Activated CD8-positive, alpha-beta memory T cell treated with anti-CD3 and anti-CD28 coated beads, Interleukin-2, amount 50 U/mL, for 24 hours (primary cell): ENCODE measurements around the gene PIN4.
"Not testable (repeated sequence)": the region's sequence is repeated elsewhere in the genome, so short reads cannot be mapped to it uniquely, and the experiment has no call there.

Experiments
- DNase-seq: peaks from one replicate; pipeline ENCODE4 v3.0.0-alpha.2; 2020; ENCODE audit errors: extremely low read depth

PIN4 gene

DNA sequence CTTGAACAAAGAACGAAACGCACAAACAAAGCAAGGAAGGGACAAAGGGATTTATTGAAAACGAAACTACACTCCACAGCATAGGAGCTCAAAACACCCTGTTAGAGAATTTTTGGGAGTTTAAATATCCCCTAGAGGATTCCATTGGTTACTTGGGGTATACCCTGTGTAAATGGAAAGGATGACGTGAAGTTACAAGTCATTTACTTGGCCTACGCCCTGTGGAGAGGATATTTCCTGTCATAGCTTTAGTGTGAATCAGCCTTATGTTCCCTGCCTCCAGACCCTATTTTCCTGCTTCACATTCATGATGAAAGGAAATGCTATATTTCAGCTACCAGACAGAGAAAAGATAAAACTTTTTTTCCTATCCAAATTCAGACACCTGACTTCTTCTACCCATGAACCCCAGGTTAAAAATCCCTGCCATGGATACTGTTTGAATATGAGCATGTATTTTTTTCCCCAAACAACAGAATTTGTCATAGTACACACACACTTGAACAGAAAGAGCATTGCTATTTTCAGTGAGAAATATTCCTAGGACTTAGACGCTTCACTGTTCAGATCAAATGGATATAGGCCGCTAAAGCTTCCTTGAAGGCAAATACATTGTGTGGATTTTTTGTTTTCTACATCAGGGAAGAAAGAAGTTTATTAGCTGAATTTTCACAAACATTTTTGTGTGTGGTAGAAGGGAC lies 20.4 kb downstream of the PIN4 start:
- DNase-seq: no peak

DNA sequence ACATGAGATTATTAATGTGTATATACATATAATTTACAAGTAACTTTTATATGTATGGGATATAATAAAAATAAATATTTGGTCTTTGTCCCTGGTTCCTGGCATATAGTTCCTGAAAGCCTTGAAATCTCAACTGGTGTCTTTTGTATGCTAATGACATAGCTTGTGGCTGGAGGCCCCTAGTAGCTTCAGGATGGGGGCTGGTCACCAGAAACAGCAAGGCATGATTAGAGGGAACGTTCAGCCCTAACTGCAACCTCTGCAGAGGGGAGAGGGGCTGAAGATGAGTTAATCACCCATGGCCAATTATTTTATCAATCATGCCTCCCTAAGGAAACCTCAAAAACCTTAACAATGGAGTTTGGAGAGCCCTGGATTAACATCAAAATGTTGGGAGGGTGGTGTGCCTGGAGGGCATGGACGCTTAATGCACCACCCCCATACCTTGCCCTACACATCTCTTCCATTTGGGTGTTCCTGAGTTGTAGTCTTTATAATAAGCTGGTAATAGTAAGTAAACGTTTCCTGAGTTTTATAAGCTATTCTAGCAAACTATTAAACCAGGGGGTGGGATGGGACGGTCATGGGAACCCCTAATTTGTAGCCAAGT lies 21.3 kb downstream of the PIN4 start:
- no peak for DNase-seq

DNA sequence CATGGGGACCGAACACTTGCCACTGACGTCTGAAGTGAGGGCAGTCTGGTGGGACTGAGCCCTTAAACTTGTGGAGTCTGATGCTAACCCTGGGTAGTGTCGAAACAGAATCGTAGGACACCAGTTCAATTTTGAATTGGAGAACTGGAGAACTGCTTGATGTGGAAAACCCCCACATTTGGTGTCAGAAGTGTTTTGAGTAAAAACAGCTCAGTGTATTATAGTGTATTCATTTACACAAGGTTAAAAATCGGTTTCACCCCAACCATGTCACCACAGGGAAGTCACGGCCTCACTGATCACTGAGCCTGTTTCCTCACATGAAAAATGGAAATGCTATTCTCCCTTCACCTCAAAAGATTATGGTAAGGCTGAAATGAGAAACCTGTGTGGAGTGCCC lies 21.9 kb downstream of the PIN4 start:
- no peak for DNase-seq

- DNase-seq: no peak
Observed at GRCh38 chrX:72205706-72206105, 24.1 kb downstream of the PIN4 start.

- no peak for DNase-seq
Observed at GRCh38 chrX:72207366-72207765, 25.8 kb downstream of the PIN4 start.

GRCh38 chrX:72208126-72208800 lies 26.7 kb downstream of the PIN4 start:
- DNase-seq: no peak

GRCh38 chrX:72216973-72217372 lies 35.4 kb downstream of the PIN4 start:
- DNase-seq: no peak

GRCh38 chrX:72220375-72220774 lies 38.8 kb downstream of the PIN4 start:
- DNase-seq: not testable (repeated sequence)

- DNase-seq: no peak
Observed at GRCh38 chrX:72230290-72230689, 48.7 kb downstream of the PIN4 start.

GRCh38 chrX:72236841-72237240 lies 55.3 kb downstream of the PIN4 start:
- DNase-seq: no peak

- DNase-seq: no peak
Observed at GRCh38 chrX:72238183-72238582, 56.6 kb downstream of the PIN4 start.

GRCh38 chrX:72238721-72239475 lies 57.3 kb downstream of the PIN4 start, which contains the start of gene ERCC6L:
Gene ERCC6L (minus strand): TSS chrX:72239027. CDS start chrX:72238911, 116 bp downstream.
- DNase-seq: peak; percentile 59

DNA sequence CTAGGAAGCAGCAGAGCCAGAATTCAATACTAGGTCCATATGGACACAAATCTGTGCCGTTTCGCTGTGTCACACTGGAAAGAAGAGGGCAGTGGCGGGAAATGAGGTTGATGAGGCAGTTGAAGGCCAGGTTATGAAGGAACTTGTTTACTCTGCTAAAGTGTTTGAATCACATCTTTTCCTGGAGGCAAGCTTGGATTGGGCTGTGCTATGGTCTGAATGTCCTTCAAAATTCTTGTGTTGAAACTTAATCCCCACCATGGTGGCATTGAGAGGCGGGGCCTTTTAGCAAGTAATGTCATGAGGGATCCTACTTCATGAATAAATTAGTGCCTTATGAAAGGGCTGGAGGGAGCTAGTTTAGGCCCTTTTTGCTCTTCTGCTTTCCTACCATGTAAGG lies 59.4 kb downstream of the PIN4 start:
- no peak for DNase-seq

- DNase-seq: no peak
Observed at GRCh38 chrX:72243472-72243871, 61.9 kb downstream of the PIN4 start.

DNA sequence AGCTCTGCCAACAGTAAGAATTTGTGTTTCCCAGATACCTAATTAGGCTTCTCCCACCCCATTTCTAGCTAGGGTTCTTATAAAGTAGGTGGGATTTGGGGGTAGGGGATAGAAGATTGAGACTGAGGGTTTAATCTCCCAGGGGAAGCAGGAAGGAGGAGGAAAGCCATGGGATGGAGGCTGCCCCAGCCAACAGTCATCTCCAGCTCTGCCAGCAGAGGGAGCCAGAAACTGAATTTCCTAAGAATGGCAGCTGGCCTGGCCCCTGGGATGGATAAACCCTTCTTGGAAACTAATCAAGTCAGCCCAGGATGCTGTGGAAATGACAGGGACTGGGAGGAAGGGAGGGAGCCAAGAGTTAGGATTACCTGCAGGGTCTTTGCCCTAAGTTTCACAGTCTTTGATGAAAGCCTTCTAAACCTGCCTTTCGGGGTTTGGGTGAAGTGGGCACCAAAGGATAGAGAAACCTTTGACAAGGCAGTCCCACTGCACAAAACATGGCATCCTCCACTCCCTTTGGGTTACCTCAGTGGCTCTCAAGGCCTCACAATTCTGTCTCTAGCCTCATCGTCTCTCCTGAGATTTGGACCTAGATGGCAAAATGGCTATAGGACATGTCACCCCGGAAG lies 64.0 kb downstream of the PIN4 start:
- no peak for DNase-seq

GRCh38 chrX:72247206-72247942 lies 65.8 kb downstream of the PIN4 start:
- no peak for DNase-seq
